Immature natural killer cell (primary cell): ENCODE measurements around the gene ADGRB2. TPM values are rescaled to one million over a fixed set of nuclear protein-coding genes. Genes with fewer than 3 reads are reported as not detected.
A peak's percentile ranks its signal among the peaks of the same experiment; 100 is the strongest.
"Not testable (repeated sequence)": the region's sequence is repeated elsewhere in the genome, so short reads cannot be mapped to it uniquely, and the experiment has no call there.

Experiments used
- DNase-seq, 3 donors: peaks; one replicate each; pipeline ENCODE4 v3.0.0; 2022; ENCODE audit warnings: mixed read lengths in 1 of 3
- H3K27ac Mint-ChIP-seq, 6 donors: one replicate each; pipeline ENCODE4 v1.8.0; 2020; ENCODE audit warnings: mixed read lengths in 6 of 6, mild to moderate bottlenecking in 5 of 6, inconsistent platforms in 4 of 6, moderate library complexity in 3 of 6
- H3K27me3 Mint-ChIP-seq, 3 donors: one replicate each; pipeline ENCODE4 v1.8.0; 2020 to 2021; ENCODE audit warnings: low read depth in 3 of 3, mild to moderate bottlenecking in 3 of 3, mixed read lengths in 3 of 3, moderate library complexity in 3 of 3, inconsistent platforms in 1 of 3
- H3K36me3 Mint-ChIP-seq, 3 donors: one replicate each; pipeline ENCODE4 v1.8.0; 2020; ENCODE audit warnings: mixed read lengths in 3 of 3, inconsistent platforms in 2 of 3, mild to moderate bottlenecking in 2 of 3
- H3K4me1 Mint-ChIP-seq, 2 donors: one replicate each; pipeline ENCODE4 v1.8.0; 2020; ENCODE audit warnings: inconsistent platforms in 2 of 2, mild to moderate bottlenecking in 2 of 2, mixed read lengths in 2 of 2, moderate library complexity in 1 of 2
- H3K4me3 Mint-ChIP-seq, 5 donors: one replicate each; pipeline ENCODE4 v1.8.0; 2020; ENCODE audit warnings: mild to moderate bottlenecking in 5 of 5, mixed read lengths in 5 of 5, inconsistent platforms in 3 of 5, moderate library complexity in 3 of 5
- H3K9me3 Mint-ChIP-seq, 6 donors: one replicate each; pipeline ENCODE4 v1.8.0; 2020; ENCODE audit warnings: mild to moderate bottlenecking in 6 of 6, mixed read lengths in 6 of 6, inconsistent platforms in 4 of 6, moderate library complexity in 3 of 6
- polyA plus RNA-seq, 3 donors: library from polyadenylated mRNA; unstranded; fragments of 300-500 nt; fragmentation: Illumina TruSeq; gene quantifications; one replicate each; pipeline ENCODE4 v1.2.3, GENCODE V29; 2021

Gene ADGRB2
- polyA plus RNA-seq, 3 donors from 2014 or later, result 0.36 to 2.1 TPM; not detected in 1

DNA sequence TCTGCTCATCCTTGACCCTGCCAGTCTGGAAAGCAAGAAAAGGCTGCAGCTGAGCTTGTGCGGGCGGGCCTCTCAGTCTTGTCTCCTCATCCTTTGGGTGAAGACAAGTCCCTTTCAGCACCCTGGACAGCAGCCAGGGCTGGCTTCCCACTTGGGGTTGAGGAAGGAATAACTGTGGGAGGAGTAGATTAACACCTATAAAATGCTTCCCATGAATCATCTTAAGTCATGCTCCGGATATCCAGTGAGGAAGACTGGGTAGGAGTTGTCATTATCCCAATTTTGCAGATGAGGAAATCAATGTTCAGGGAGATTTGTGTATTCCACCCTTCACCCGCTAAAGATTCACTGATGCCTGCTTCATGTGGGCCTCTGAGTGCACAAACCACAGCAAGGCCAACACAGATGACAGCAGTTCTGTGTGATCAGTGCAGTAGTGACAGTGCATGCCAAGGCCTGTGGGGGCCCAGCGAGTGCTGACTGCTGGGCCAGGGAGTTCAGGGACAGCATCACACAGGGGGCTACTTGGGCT, 40.2 kb downstream of the ADGRB2 start:
- Mint-ChIP-seq H3K36me3 (peaks cover 0 to 7% (median 4%) of the 10 kb centered on the region in 3 donors), H3K4me3 (no peak overlapping the region), H3K27ac (no peak overlapping the region), H3K9me3 (no peaks in the 10 kb centered on the region), H3K27me3 (peaks cover 2 to 11% (median 9%) of the 10 kb centered on the region in 3 donors), H3K4me1 (peaks cover 0 to 2% of the 10 kb centered on the region in 2 donors)
- peak in 2 of 3 donors; percentile 30 to 34 for DNase-seq

DNA sequence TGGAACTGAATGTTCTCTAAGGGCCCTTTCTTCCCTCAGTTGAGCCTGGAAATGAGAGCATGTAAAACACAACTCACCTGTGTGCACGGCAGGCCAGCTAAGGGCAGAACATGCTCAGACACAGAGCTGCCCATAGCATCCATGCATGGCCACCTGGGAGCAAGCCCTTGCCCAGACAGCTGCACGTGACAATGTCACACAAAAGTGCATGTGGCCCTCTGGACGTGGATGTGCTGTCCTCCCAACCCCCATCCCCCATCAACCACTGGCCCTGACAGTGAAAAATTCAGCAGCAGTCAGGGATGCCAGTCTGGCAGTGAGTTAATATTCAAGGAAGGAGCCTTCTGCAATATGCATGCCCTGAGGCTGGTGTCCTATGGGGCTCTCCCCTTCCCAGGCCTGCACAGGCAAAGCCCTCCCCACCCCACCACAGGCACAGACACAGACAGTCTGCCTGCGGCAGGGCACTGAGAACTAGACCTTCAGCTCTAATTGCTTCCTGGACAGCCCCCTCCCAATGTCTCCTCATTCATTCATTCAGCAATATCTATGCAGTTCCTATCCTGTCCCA, 45.7 kb downstream of the ADGRB2 start:
- Mint-ChIP-seq H3K4me3 (no peak overlapping the region), H3K4me1 (peaks cover 16 to 18% of the 10 kb centered on the region in 2 donors), H3K36me3 (peaks cover 0 to 3% (median 0%) of the 10 kb centered on the region in 3 donors), H3K9me3 (peaks cover 0 to 2% (median 0%) of the 10 kb centered on the region in 6 donors), H3K27ac (no peak overlapping the region), H3K27me3 (peaks cover 12 to 24% (median 23%) of the 10 kb centered on the region in 3 donors)
- no peak for DNase-seq

DNA sequence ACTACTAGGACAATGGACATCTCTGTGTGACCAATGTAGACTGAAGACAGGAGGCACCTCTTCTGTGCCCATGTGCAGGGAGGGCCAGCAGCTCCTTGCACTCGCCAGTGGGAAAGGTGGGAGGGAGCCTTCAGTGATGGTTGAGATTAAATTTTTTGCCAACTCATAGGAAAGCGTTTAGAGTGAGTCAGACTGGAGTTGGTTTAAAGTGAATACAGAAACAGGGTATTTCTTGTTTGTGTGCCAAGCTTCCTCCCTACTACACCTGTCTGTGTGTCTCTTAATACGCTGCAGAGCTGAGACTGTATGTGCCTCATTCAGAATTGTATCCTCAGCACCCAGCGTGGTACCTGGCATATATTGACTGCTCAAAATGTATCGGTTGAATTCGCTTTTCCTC, 46.8 kb downstream of the ADGRB2 start:
- H3K27me3 Mint-ChIP-seq, result peaks cover 15 to 26% (median 23%) of the 10 kb centered on the region in 3 donors
- no peak overlapping the region for H3K27ac Mint-ChIP-seq
- H3K4me3 Mint-ChIP-seq, result no peak overlapping the region
- H3K4me1 Mint-ChIP-seq, result peaks cover 16 to 23% of the 10 kb centered on the region in 2 donors
- H3K36me3 Mint-ChIP-seq, result peaks cover 0 to 3% (median 0%) of the 10 kb centered on the region in 3 donors
- DNase-seq, result no peak
- peaks cover 0 to 2% (median 0%) of the 10 kb centered on the region in 6 donors for H3K9me3 Mint-ChIP-seq

DNA sequence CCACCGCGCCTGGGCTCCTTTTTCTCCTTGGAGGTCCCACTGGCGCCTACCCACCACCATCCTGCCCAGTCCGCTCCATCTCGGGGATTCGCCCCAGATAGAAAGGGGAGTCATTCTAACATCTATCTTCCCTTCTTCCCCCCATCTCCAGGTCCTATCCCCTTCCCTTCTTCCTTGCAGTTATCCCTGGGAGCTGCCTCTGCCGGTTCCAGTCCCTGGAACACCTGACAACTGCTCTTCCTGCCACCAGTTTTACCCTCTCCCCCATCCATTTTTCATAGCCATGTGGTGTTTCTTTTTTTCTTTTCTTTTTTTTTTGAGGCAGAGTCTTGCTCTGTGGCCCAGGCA, 48.3 kb downstream of the ADGRB2 start:
- Mint-ChIP-seq H3K4me3 (peak overlapping the region; percentile 56 to 87 (median 72)), H3K9me3 (peaks cover 0 to 2% (median 0%) of the 10 kb centered on the region in 6 donors), H3K27ac (no peak overlapping the region), H3K4me1 (peaks cover 16 to 23% of the 10 kb centered on the region in 2 donors), H3K36me3 (no peaks in the 10 kb centered on the region), H3K27me3 (peaks cover 17 to 22% (median 22%) of the 10 kb centered on the region in 3 donors)
- DNase-seq, result no peak

DNA sequence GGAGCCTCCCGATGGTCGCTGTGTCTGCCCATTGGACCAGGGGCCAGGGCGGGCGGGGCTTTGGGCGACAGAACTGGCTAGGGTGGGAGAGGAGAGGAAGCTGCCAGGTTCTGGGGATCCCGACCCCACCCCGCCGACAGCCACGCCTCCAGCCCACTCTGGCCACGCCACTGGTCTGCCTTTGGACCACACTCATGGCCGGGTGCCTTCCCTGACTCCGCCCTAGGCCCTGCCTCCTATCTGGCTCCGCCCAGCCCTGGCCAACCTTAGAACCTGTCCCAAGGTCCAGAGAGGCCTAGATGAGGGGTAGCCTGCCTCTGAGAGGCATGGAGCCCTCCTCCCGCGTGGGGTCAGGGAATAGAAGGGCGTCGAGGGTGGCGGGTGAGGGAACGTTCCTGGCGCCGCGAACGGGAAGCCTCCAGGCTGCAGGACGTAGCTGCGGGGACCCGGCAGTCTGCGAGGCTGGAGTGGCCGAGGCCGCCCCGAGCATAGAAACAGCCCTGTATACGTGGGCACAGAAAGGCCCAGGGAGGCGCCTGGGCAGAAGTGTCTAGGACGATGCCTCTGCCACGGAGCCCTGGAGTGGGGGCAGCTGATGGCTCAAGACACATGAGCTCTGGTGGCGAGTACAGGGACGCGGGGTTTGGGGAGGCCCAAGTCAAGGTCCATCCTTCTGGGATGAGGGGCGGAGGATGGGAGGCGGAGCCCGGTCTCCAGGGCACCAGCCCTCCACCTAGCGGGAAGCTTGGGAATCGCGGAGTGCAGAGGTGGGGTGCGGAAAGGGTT, 48.9 kb downstream of the ADGRB2 start:
- Mint-ChIP-seq H3K27ac (peak overlapping the region in 1 of 6 donors; percentile 31), H3K9me3 (peaks cover 0 to 2% (median 0%) of the 10 kb centered on the region in 6 donors), H3K27me3 (peaks cover 17 to 22% (median 20%) of the 10 kb centered on the region in 3 donors), H3K4me3 (peak overlapping the region; percentile 69 to 87 (median 77)), H3K4me1 (peaks cover 16 to 23% of the 10 kb centered on the region in 2 donors), H3K36me3 (no peaks in the 10 kb centered on the region)
- peak in 2 of 3 donors; percentile 36 to 43 for DNase-seq

DNA sequence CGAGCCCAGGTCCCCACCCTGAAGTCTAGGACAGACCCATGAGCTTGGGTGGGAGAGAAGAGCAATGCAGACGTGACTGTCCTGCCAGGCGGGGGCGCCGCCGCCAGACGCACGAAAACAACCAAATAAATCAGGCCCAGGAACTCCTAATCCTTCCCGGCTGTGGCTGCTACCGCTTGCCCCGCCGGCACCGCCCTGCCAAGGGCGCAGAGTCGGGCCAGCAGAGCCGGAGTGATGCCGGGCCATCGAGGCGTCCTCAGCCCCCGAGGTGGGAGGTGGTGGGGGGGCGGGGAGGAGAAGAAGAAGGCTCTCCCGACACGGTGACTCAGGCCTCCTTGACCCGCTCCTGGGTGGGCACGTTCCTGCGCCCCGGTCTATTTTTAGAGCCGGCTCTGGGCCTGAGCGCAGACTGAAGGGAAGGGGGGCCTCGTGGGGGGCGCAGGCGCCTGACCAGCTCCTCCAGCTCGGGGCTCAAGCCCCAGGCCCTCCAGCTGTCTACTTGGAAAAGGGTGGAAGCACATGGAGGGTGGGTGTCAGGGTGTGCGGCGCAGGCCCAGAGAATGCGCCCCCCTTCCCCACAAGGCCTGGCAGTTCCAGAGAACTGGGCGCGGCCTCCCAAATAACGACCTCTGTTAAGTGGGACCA, 49.6 kb downstream of the ADGRB2 start:
- Mint-ChIP-seq H3K4me1 (peaks cover 16 to 23% of the 10 kb centered on the region in 2 donors), H3K27ac (peak overlapping the region in 1 of 6 donors; percentile 40), H3K9me3 (peaks cover 0 to 2% (median 0%) of the 10 kb centered on the region in 6 donors), H3K27me3 (peaks cover 16 to 17% (median 16%) of the 10 kb centered on the region in 3 donors), H3K4me3 (peak overlapping the region; percentile 61 to 87 (median 71)), H3K36me3 (no peaks in the 10 kb centered on the region)
- peak; percentile 25 to 45 (median 34) for DNase-seq

DNA sequence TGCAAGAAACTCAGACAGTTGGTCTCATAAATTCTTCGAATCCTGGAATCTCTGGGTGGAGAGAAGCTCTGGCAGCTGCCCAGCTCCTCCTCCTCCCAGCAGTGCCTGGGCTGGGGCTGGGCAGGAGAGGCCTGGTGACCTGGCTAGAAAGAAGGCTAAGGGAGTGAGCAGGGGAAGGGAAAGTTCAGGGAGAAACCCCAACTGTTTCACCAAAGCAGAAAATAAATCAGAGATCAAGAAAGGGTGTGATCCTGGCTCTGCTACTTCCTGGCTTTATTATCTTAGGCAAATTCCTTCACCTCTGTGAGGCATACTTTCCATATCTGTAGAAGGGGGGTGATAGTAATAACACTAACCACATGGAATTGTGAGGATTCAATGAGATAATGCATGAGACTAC, 51.5 kb downstream of the ADGRB2 start:
- Mint-ChIP-seq H3K27ac (no peak overlapping the region), H3K27me3 (peaks cover 8 to 21% (median 17%) of the 10 kb centered on the region in 3 donors), H3K4me3 (peak overlapping the region in 1 of 5 donors; percentile 36), H3K4me1 (peaks cover 31 to 39% of the 10 kb centered on the region in 2 donors), H3K36me3 (no peaks in the 10 kb centered on the region), H3K9me3 (peaks cover 0 to 2% (median 0%) of the 10 kb centered on the region in 6 donors)
- no peak for DNase-seq

DNA sequence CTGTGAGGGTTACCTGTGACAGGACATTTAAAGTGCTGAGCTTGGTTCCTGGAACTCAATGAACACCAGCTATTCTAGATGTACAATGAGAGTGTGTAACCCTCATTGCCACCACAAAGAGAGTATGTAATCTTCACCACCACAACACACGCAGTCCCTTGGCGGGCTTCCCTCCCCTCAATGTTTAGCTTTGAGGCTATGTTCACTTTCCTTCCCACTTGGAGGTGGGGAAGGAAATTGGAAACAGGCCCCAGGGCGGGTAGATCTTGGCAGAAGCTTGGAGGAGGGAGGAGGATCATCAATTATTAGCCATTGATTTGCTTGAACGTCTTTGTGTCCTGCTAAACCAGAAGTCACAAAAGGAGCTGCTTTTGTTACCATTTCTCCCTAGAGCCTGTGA, 52.1 kb downstream of the ADGRB2 start:
- H3K36me3 Mint-ChIP-seq, result no peaks in the 10 kb centered on the region
- peaks cover 6 to 20% (median 14%) of the 10 kb centered on the region in 3 donors for H3K27me3 Mint-ChIP-seq
- no peak overlapping the region for H3K4me3 Mint-ChIP-seq
- H3K27ac Mint-ChIP-seq, result no peak overlapping the region
- peaks cover 0 to 2% (median 0%) of the 10 kb centered on the region in 6 donors for H3K9me3 Mint-ChIP-seq
- peaks cover 37 to 45% of the 10 kb centered on the region in 2 donors for H3K4me1 Mint-ChIP-seq
- no peak for DNase-seq

DNA sequence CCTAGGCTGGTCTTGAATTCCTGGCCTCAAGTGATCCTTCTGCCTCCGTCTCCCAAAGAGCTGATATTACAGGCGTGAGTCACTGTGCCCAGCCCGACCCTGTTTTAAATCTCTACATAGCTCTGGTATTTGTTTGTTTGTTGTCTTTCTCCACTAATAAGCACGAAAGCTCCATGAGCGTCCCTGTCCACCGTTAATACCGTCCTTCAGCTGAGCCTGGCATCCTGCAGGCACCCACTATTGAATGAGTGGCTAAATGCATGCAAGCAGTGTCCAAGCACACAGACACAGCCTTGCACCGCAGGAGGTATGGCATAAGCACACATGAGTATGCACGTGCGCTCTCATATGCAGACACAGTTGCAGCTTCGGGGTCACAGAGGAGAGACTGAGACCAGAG, 55.8 kb downstream of the ADGRB2 start:
- Mint-ChIP-seq H3K27me3 (peaks cover 5 to 21% (median 10%) of the 10 kb centered on the region in 3 donors), H3K27ac (no peak overlapping the region), H3K4me3 (peak overlapping the region in 3 of 5 donors; percentile 9 to 48 (median 22)), H3K9me3 (no peaks in the 10 kb centered on the region), H3K4me1 (peaks cover 42 to 52% of the 10 kb centered on the region in 2 donors), H3K36me3 (no peaks in the 10 kb centered on the region)
- no peak for DNase-seq

DNA sequence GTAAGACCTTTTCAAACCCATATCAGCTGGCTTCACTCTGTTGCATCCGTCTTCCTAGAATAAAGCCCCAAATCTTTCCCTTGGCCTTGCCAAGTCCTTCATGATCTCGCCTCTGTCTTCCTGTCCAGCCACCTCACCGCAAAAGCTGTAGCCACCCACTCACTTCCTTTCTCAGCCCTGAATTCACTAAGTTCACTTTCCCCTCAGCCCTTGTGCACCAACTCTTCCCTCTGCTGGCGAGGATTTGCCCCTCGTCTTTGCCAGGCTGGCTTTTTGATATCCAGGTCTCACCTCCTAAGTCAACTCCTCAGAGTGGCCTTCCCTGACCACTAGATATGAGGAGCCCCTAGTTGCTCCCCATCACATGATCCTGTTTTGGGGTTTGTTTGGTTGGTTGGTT, 56.4 kb downstream of the ADGRB2 start:
- peaks cover 42 to 47% of the 10 kb centered on the region in 2 donors for H3K4me1 Mint-ChIP-seq
- no peaks in the 10 kb centered on the region for H3K9me3 Mint-ChIP-seq
- H3K27ac Mint-ChIP-seq, result peak overlapping the region in 3 of 6 donors; percentile 6 to 73 (median 47)
- H3K27me3 Mint-ChIP-seq, result peaks cover 3 to 19% (median 10%) of the 10 kb centered on the region in 3 donors
- peak in 2 of 3 donors; percentile 13 to 23 for DNase-seq
- peak overlapping the region; percentile 22 to 58 (median 52) for H3K4me3 Mint-ChIP-seq
- H3K36me3 Mint-ChIP-seq, result no peaks in the 10 kb centered on the region

DNA sequence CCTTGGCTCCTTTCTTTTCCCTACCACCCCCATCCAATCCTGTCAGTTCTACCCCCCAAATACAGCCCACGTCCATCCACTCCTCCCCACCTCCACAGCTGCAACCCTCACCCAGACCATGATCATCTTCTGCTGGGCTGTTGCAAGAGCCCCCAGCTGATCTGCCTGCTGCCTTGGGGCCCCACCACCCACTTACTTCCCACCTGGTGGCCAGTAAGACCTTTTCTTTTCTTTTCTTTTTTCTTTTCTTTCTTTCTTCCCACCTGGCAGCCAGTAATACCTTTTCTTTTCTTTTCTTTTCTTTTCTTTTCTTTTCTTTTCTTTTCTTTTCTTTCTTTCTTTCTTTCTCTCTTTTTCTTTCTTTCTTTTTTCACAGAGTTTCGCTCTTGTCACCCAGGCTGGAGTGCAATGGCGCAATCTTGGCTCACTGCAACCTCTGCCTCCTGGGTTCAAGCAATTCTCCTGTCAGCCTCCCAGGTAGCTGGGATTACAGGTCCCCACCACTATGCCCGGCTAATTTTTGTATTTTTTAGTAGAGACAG, 57.0 kb downstream of the ADGRB2 start:
- peak overlapping the region in 1 of 6 donors; percentile 20 for H3K27ac Mint-ChIP-seq
- not testable (repeated sequence) for H3K36me3 Mint-ChIP-seq, DNase-seq, H3K9me3 Mint-ChIP-seq
- peaks cover 42 to 47% of the 10 kb centered on the region in 2 donors for H3K4me1 Mint-ChIP-seq
- peak overlapping the region in 1 of 5 donors; percentile 25 for H3K4me3 Mint-ChIP-seq
- H3K27me3 Mint-ChIP-seq, result peaks cover 3 to 18% (median 10%) of the 10 kb centered on the region in 3 donors

DNA sequence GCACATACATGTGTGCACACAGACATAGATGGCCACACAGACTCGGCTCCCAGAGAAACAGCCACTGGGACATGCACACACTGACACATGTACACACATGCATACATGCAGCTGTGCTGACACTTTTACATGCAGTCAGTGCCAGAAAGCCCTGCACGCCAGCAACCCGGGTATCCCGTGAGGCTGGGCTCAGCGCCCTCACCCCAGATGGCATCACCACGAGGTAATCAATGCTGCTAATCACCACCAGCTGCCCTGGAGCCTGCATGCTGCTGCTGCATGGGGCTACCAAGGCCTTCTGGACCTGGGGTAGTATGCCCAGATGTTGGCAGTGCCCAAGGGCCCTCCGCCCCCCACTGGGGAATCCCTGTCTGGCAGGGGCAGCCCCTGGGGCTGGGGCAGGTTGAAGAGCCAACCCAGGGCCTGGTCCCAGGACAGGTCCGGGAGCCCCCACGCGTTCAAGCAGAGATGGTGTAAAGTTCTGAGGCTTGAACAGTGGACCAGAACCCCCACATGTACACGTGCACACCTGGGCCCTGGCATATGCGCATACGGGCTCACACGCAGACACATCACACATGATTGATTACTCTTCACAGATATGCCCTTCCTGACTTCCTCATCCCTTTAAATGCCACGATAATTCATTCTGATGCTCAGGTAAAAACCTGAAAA, 57.6 kb downstream of the ADGRB2 start:
- Mint-ChIP-seq H3K4me3 (peak overlapping the region in 1 of 5 donors; percentile 25), H3K4me1 (peaks cover 42 to 49% of the 10 kb centered on the region in 2 donors), H3K9me3 (no peaks in the 10 kb centered on the region), H3K36me3 (no peaks in the 10 kb centered on the region), H3K27ac (peak overlapping the region in 1 of 6 donors; percentile 20), H3K27me3 (peaks cover 3 to 17% (median 10%) of the 10 kb centered on the region in 3 donors)
- DNase-seq, result no peak
